ENCODE results near the gene ZSWIM6.

The ZSWIM6 gene

GRCh38 chr5:61351733-61352132, 19.7 kb downstream of the ZSWIM6 start:
- Histone ChIP-seq H3K4me2 (ENCODE audit: low read depth, low read length) (no peak overlapping the region), H3K4me1 (ENCODE audit: low read length) (no peaks in the 10 kb centered on the region), H3K27ac (ENCODE audit: low read length) (no peak overlapping the region), H3K9ac (ENCODE audit: low read length) (no peak overlapping the region), H2AFZ (ENCODE audit: low read length) (no peak overlapping the region), H3K27me3 (replicated peaks; ENCODE audit: insufficient read depth, low read length) (no peaks in the 10 kb centered on the region), H3K36me3 (replicated peaks; ENCODE audit: insufficient read depth, low read length) (no peaks in the 10 kb centered on the region), H3K79me2 (ENCODE audit: low read length) (peaks cover 71% of the 10 kb centered on the region), H3F3A (ENCODE audit: insufficient read depth, low read length) (no peaks in the 10 kb centered on the region), H3K9me2 (replicated peaks; ENCODE audit: insufficient read depth, low read length) (no peaks in the 10 kb centered on the region), H4K20me1 (ENCODE audit: insufficient read depth, low read length) (no peaks in the 10 kb centered on the region), H3K9me3 (replicated peaks; ENCODE audit: insufficient read depth, low read length) (no peaks in the 10 kb centered on the region), H3K4me3 (ENCODE audit: low read length) (no peak overlapping the region)
- TF ChIP-seq CTCF (IDR thresholded peaks at IDR 0.05; ENCODE audit: low read length) (no peak), EZH2 (optimal IDR thresholded peaks at IDR 0.05; ENCODE audit: low read depth, low read length) (no peak), EZH2phosphoT487 (IDR thresholded peaks at IDR 0.05; ENCODE audit: low read length) (no peak)
- DNase-seq: no peak

GRCh38 chr5:61352180-61352579, 20.1 kb downstream of the ZSWIM6 start:
- H2AFZ ChIP-seq (ENCODE audit: low read length): no peak overlapping the region
- H3K79me2 ChIP-seq (ENCODE audit: low read length): peaks cover 71% of the 10 kb centered on the region
- H3K9me3 ChIP-seq (replicated peaks; ENCODE audit: insufficient read depth, low read length): no peaks in the 10 kb centered on the region

GRCh38 chr5:61352612-61353156, 20.6 kb downstream of the ZSWIM6 start:
- no peak overlapping the region for H3K27ac ChIP-seq (ENCODE audit: low read length)
- peaks cover 69% of the 10 kb centered on the region for H3K79me2 ChIP-seq (ENCODE audit: low read length)
- no peaks in the 10 kb centered on the region for H4K20me1 ChIP-seq (ENCODE audit: insufficient read depth, low read length)
- no peaks in the 10 kb centered on the region for H3F3A ChIP-seq (ENCODE audit: insufficient read depth, low read length)
- no peaks in the 10 kb centered on the region for H3K36me3 ChIP-seq (replicated peaks; ENCODE audit: insufficient read depth, low read length)
- H3K4me2 ChIP-seq (ENCODE audit: low read depth, low read length): no peak overlapping the region
- no peak for DNase-seq
- no peaks in the 10 kb centered on the region for H3K9me2 ChIP-seq (replicated peaks; ENCODE audit: insufficient read depth, low read length)
- H3K9me3 ChIP-seq (replicated peaks; ENCODE audit: insufficient read depth, low read length): no peaks in the 10 kb centered on the region
- H3K9ac ChIP-seq (ENCODE audit: low read length): no peak overlapping the region
- no peaks in the 10 kb centered on the region for H3K27me3 ChIP-seq (replicated peaks; ENCODE audit: insufficient read depth, low read length)
- H3K4me3 ChIP-seq (ENCODE audit: low read length): no peak overlapping the region
- no peaks in the 10 kb centered on the region for H3K4me1 ChIP-seq (ENCODE audit: low read length)
- TF ChIP-seq EZH2 (optimal IDR thresholded peaks at IDR 0.05; ENCODE audit: low read depth, low read length): no peak
- no peak for TF ChIP-seq EZH2phosphoT487 (IDR thresholded peaks at IDR 0.05; ENCODE audit: low read length)
- no peak for TF ChIP-seq CTCF (IDR thresholded peaks at IDR 0.05; ENCODE audit: low read length)
- no peak overlapping the region for H2AFZ ChIP-seq (ENCODE audit: low read length)

More at GRCh38 chr5:61352180-61352579, 20.1 kb downstream of the ZSWIM6 start:
- TF ChIP-seq EZH2phosphoT487 (IDR thresholded peaks at IDR 0.05; ENCODE audit: low read length): no peak
- TF ChIP-seq EZH2 (optimal IDR thresholded peaks at IDR 0.05; ENCODE audit: low read depth, low read length): no peak
- TF ChIP-seq CTCF (IDR thresholded peaks at IDR 0.05; ENCODE audit: low read length): no peak
- Histone ChIP-seq H3K36me3 (replicated peaks; ENCODE audit: insufficient read depth, low read length) (no peaks in the 10 kb centered on the region), H3K4me2 (ENCODE audit: low read depth, low read length) (no peak overlapping the region), H3K4me1 (ENCODE audit: low read length) (no peaks in the 10 kb centered on the region), H3K9ac (ENCODE audit: low read length) (no peak overlapping the region), H3K9me2 (replicated peaks; ENCODE audit: insufficient read depth, low read length) (no peaks in the 10 kb centered on the region), H3K4me3 (ENCODE audit: low read length) (no peak overlapping the region), H4K20me1 (ENCODE audit: insufficient read depth, low read length) (no peaks in the 10 kb centered on the region), H3F3A (ENCODE audit: insufficient read depth, low read length) (no peaks in the 10 kb centered on the region), H3K27me3 (replicated peaks; ENCODE audit: insufficient read depth, low read length) (no peaks in the 10 kb centered on the region), H3K27ac (ENCODE audit: low read length) (no peak overlapping the region)
- no peak for DNase-seq
